Endodermal cell (in vitro differentiated cells): Measurements from ENCODE around the gene TMEM121B. TPM values are rescaled to one million over a fixed set of nuclear protein-coding genes. Genes with fewer than 3 reads are reported as not detected.

Experiments
- DNase-seq: peaks from one replicate; pipeline ENCODE4 v3.0.0-alpha.2; 2017
- H3K27ac ChIP-seq: 2 replicates; pipeline ENCODE4 v1.5.1; 2013; ENCODE audit warnings: mild to moderate bottlenecking, low read depth, low read length, moderate library complexity
- H3K27me3 ChIP-seq: 2 replicates; pipeline ENCODE4 v1.6.1; 2013; ENCODE audit warnings: mild to moderate bottlenecking, low read length, moderate library complexity; ENCODE audit not compliant: insufficient read depth, control insufficient read depth, poor library complexity, severe bottlenecking
- H3K36me3 ChIP-seq: 2 replicates; pipeline ENCODE4 v1.7.0; 2013; ENCODE audit warnings: mild to moderate bottlenecking, low read length, moderate library complexity; ENCODE audit not compliant: control insufficient read depth, insufficient read depth
- H3K4me1 ChIP-seq: one replicate; pipeline ENCODE4 v1.7.0; 2013; ENCODE audit warnings: low read length; ENCODE audit not compliant: control insufficient read depth, insufficient read depth
- H3K4me3 ChIP-seq: 2 replicates; pipeline ENCODE4 v1.5.1; 2013; ENCODE audit warnings: mild to moderate bottlenecking, low read length, moderate library complexity
- H3K9ac ChIP-seq: 2 replicates; pipeline ENCODE4 v1.6.1; 2013; ENCODE audit warnings: mild to moderate bottlenecking, low read length, moderate library complexity; ENCODE audit not compliant: poor library complexity, severe bottlenecking; ENCODE audit errors: extremely low read depth
- H3K9me3 ChIP-seq: 2 replicates; pipeline ENCODE4 v1.6.1; 2013; ENCODE audit warnings: mild to moderate bottlenecking, low read length, moderate library complexity; ENCODE audit not compliant: control insufficient read depth
- H3K27ac Mint-ChIP-seq: 2 replicates; pipeline ENCODE4 v1.8.0; 2020; ENCODE audit warnings: mixed read lengths
- H3K27me3 Mint-ChIP-seq: 2 replicates; pipeline ENCODE4 v1.8.0; 2021; ENCODE audit warnings: mild to moderate bottlenecking, mixed read lengths; ENCODE audit not compliant: insufficient read depth
- H3K36me3 Mint-ChIP-seq: 2 replicates; pipeline ENCODE4 v1.8.0; 2020; ENCODE audit warnings: low read depth, mixed read lengths
- H3K4me1 Mint-ChIP-seq: 2 replicates; pipeline ENCODE4 v1.8.0; 2020; ENCODE audit warnings: mixed read lengths
- H3K4me3 Mint-ChIP-seq: 2 replicates; pipeline ENCODE4 v1.8.0; 2020; ENCODE audit warnings: mild to moderate bottlenecking, moderate library complexity, mixed read lengths
- H3K9me3 Mint-ChIP-seq: 2 replicates; pipeline ENCODE4 v1.8.0; 2020; ENCODE audit warnings: mild to moderate bottlenecking, mixed read lengths
- CTCF ChIP-seq: fragments of 200-600 bp; sonication (generic); conservative IDR thresholded peaks from 2 replicates; pipeline ENCODE4 v1.5.0; 2021; ENCODE audit warnings: antibody characterized with exemption, mild to moderate bottlenecking
- WGBS, 2 experiments: methylation state at CpG; one replicate each; pipeline versions ENCODE4 v1.1.5 to v1.1.7; 2013; ENCODE audit warnings: missing lambda C conversion rate in 2 of 2, mixed read lengths in 1 of 2; ENCODE audit not compliant: insufficient coverage in 1 of 2, insufficient read length in 1 of 2; 5-methylcytosine and 5-hydroxymethylcytosine counted together
- total RNA-seq, 2 donors: library from RNA; stranded (reverse); fragmentation: NEBNext Ultra II Directional in 1 of 2; extraction: Animal tissue kit (Norgen Biotek cat#: 25700) in 1 of 2; gene quantifications; 2 replicates in 1 of 2; 3 replicates in 1 of 2; pipeline ENCODE4 v1.2.1, GENCODE V29; 2021

The TMEM121B gene
- total RNA-seq, 2 donors from 2014 or later, result 8.9 to 10.9 TPM

- no peak overlapping the region for H3K4me3 Mint-ChIP-seq
- Histone ChIP-seq H3K27ac (no peak overlapping the region), H3K4me3 (no peak overlapping the region), H3K9ac (no peak overlapping the region), H3K36me3 (no peaks in the 10 kb centered on the region), H3K4me1 (no peaks in the 10 kb centered on the region), H3K27me3 (no peaks in the 10 kb centered on the region), H3K9me3 (no peaks in the 10 kb centered on the region)
- no peaks in the 10 kb centered on the region for H3K27me3 Mint-ChIP-seq
- DNase-seq, result no peak
- H3K4me1 Mint-ChIP-seq, result no peaks in the 10 kb centered on the region
- TF ChIP-seq CTCF, result no peak
- H3K27ac Mint-ChIP-seq, result no peak overlapping the region
- H3K9me3 Mint-ChIP-seq, result no peaks in the 10 kb centered on the region
- H3K36me3 Mint-ChIP-seq, result no peaks in the 10 kb centered on the region
These were observed 43.9 kb downstream of the TMEM121B start for GRCh38 chr22:17077255-17077654.

- Mint-ChIP-seq H3K9me3 (no peaks in the 10 kb centered on the region), H3K27me3 (no peaks in the 10 kb centered on the region), H3K36me3 (no peaks in the 10 kb centered on the region), H3K27ac (no peak overlapping the region), H3K4me1 (no peaks in the 10 kb centered on the region), H3K4me3 (no peak overlapping the region)
- H3K4me3 ChIP-seq, result no peak overlapping the region
- DNase-seq, result no peak
- H3K9ac ChIP-seq, result no peak overlapping the region
- TF ChIP-seq CTCF, result no peak
- no peak overlapping the region for H3K27ac ChIP-seq
- H3K9me3 ChIP-seq, result no peaks in the 10 kb centered on the region
- no peaks in the 10 kb centered on the region for H3K36me3 ChIP-seq
- H3K27me3 ChIP-seq, result no peaks in the 10 kb centered on the region
- H3K4me1 ChIP-seq, result no peaks in the 10 kb centered on the region
These were observed 46.5 kb downstream of the TMEM121B start for GRCh38 chr22:17074648-17075002.

GRCh38 chr22:17072877-17073276, 48.3 kb downstream of the TMEM121B start:
- 60% methylated on average over 1 of the region's 1 CpG; no CpG with 5 or more reads in 1 of the 2 experiments for WGBS, 2 experiments
- Histone ChIP-seq H3K9me3 (no peaks in the 10 kb centered on the region), H3K36me3 (no peaks in the 10 kb centered on the region), H3K27ac (no peak overlapping the region), H3K4me3 (no peak overlapping the region), H3K27me3 (no peaks in the 10 kb centered on the region), H3K4me1 (no peaks in the 10 kb centered on the region), H3K9ac (no peak overlapping the region)
- no peak for TF ChIP-seq CTCF
- DNase-seq, result no peak
- Mint-ChIP-seq H3K4me3 (no peak overlapping the region), H3K27ac (no peak overlapping the region), H3K36me3 (no peaks in the 10 kb centered on the region), H3K4me1 (peaks cover 8% of the 10 kb centered on the region), H3K27me3 (no peaks in the 10 kb centered on the region), H3K9me3 (peaks cover 2% of the 10 kb centered on the region)

Other genes starting within 250 kb of the TMEM121B start
- under 1 TPM in 1 of 2 donors, not detected in 1; 0.22 TPM for gene GAB4, start 113.1 kb downstream of the TMEM121B start, total RNA-seq
- 10 to 100 TPM; 14.8 to 16.0 TPM for gene IL17RA, start 36.4 kb downstream of the TMEM121B start, total RNA-seq
- 10 to 100 TPM; 39.4 to 53.0 TPM for gene HDHD5, start 37.9 kb upstream of the TMEM121B start, total RNA-seq
- 10 to 100 TPM; 57.6 to 86.8 TPM for gene ADA2, start 98.1 kb upstream of the TMEM121B start, total RNA-seq
- gene CECR2, start 248.1 kb upstream of the TMEM121B start, total RNA-seq, result 100 to 1,000 TPM in 1 of 2 donors, 10 to 100 TPM in 1; 98.9 to 105 TPM